ENCODE measurements around the gene CYB5R2.

CYB5R2 gene

DNA sequence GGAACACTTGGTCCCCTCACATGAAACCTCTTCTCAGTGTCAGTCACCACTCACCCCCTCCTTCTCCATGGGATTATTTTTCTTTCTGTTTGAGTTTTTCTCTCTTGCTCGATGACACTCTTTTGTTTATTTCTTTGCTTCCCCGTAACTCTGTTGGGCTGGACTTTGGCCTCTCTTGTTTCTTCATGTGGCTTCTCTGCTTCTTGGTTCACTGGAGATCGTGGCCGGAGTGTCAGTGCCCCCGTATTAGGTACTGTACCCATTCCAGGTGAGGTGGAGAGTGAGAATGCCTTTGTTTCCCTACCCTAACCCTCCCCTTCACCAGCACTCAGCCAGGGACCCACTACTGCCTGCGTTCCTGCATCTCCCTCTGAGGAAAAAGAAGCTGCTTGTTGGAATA is 32.5 kb downstream of the CYB5R2 start:
- ChIA-PET POLR2A (no interaction called here), CTCF (no interaction called here)
- Histone ChIP-seq H3K4me3 (ENCODE audit: control insufficient read depth in 1 of 7, extremely low read depth in 1 of 7, insufficient read depth in 4 of 7, low read depth in 2 of 7, low read length in 6 of 7) (no peak overlapping the region), H3K27ac (ENCODE audit: insufficient read depth in 1 of 2, low read depth in 1 of 2, low read length in 2 of 2, poor library complexity in 1 of 2, severe bottlenecking in 2 of 2) (no peak overlapping the region), H3K4me1 (ENCODE audit: control extremely low read depth in 1 of 4, control insufficient read depth in 4 of 4, insufficient read depth in 4 of 4, low read length in 3 of 4) (no peaks in the 10 kb centered on the region), H3K27me3 (replicated peaks in 2 of 5; ENCODE audit: control insufficient read depth in 4 of 5, insufficient read depth in 5 of 5, low read length in 4 of 5) (peaks cover 0 to 18% (median 6%) of the 10 kb centered on the region in 5 experiments), H3K9me3 (ENCODE audit: control extremely low read depth in 1 of 5, control insufficient read depth in 4 of 5, insufficient read depth in 2 of 5, low read depth in 1 of 5, low read length in 4 of 5) (no peaks in the 10 kb centered on the region), H3K36me3 (ENCODE audit: control insufficient read depth in 4 of 4, insufficient read depth in 4 of 4, low read length in 3 of 4) (peaks cover 0 to 4% (median 0%) of the 10 kb centered on the region in 4 experiments)
- 92% methylated on average over 3 of the region's 6 CpGs for WGBS (ENCODE audit: insufficient coverage)
- DNase-seq, result no peak

GRCh38 chr11:7639643-7640025 is 33.7 kb downstream of the CYB5R2 start:
- Histone ChIP-seq H3K27me3 (replicated peaks in 2 of 5; ENCODE audit: control insufficient read depth in 4 of 5, insufficient read depth in 5 of 5, low read length in 4 of 5) (peaks cover 0 to 15% (median 6%) of the 10 kb centered on the region in 5 experiments), H3K36me3 (ENCODE audit: control insufficient read depth in 4 of 4, insufficient read depth in 4 of 4, low read length in 3 of 4) (peaks cover 0 to 8% (median 0%) of the 10 kb centered on the region in 4 experiments), H3K4me3 (ENCODE audit: control insufficient read depth in 1 of 7, extremely low read depth in 1 of 7, insufficient read depth in 4 of 7, low read depth in 2 of 7, low read length in 6 of 7) (no peak overlapping the region), H3K4me1 (ENCODE audit: control extremely low read depth in 1 of 4, control insufficient read depth in 4 of 4, insufficient read depth in 4 of 4, low read length in 3 of 4) (no peaks in the 10 kb centered on the region), H3K27ac (ENCODE audit: insufficient read depth in 1 of 2, low read depth in 1 of 2, low read length in 2 of 2, poor library complexity in 1 of 2, severe bottlenecking in 2 of 2) (no peak overlapping the region), H3K9me3 (ENCODE audit: control extremely low read depth in 1 of 5, control insufficient read depth in 4 of 5, insufficient read depth in 2 of 5, low read depth in 1 of 5, low read length in 4 of 5) (no peaks in the 10 kb centered on the region)
- DNase-seq, result no peak
- WGBS (ENCODE audit: insufficient coverage), result 100% methylated on average over 3 of the region's 5 CpGs
- ChIA-PET POLR2A (no interaction called here), CTCF (interaction anchor here (1.0 kb wide), 1 partner anchor 18 kb away, joined by 3 read pairs; no protein-coding TSS in a partner anchor)

- H3K4me1 ChIP-seq (ENCODE audit: control extremely low read depth in 1 of 4, control insufficient read depth in 4 of 4, insufficient read depth in 4 of 4, low read length in 3 of 4), result no peaks in the 10 kb centered on the region
- DNase-seq, result no peak
- peaks cover 0 to 8% (median 0%) of the 10 kb centered on the region in 4 experiments for H3K36me3 ChIP-seq (ENCODE audit: control insufficient read depth in 4 of 4, insufficient read depth in 4 of 4, low read length in 3 of 4)
- ChIA-PET POLR2A (no interaction called here), CTCF (interaction anchor here (0.9 to 1.7 kb wide), 4 partner anchors 8 to 18 kb away, joined by 3 read pairs; no protein-coding TSS in a partner anchor)
- peaks cover 0 to 15% (median 6%) of the 10 kb centered on the region in 5 experiments for H3K27me3 ChIP-seq (replicated peaks in 2 of 5; ENCODE audit: control insufficient read depth in 4 of 5, insufficient read depth in 5 of 5, low read length in 4 of 5)
- WGBS (ENCODE audit: insufficient coverage), result 98% methylated on average over 5 of the region's 5 CpGs
- H3K9me3 ChIP-seq (ENCODE audit: control extremely low read depth in 1 of 5, control insufficient read depth in 4 of 5, insufficient read depth in 2 of 5, low read depth in 1 of 5, low read length in 4 of 5), result no peaks in the 10 kb centered on the region
- H3K4me3 ChIP-seq (ENCODE audit: control insufficient read depth in 1 of 7, extremely low read depth in 1 of 7, insufficient read depth in 4 of 7, low read depth in 2 of 7, low read length in 6 of 7), result no peak overlapping the region
- H3K27ac ChIP-seq (ENCODE audit: insufficient read depth in 1 of 2, low read depth in 1 of 2, low read length in 2 of 2, poor library complexity in 1 of 2, severe bottlenecking in 2 of 2), result no peak overlapping the region
Measured at GRCh38 chr11:7638710-7639642, 34.3 kb downstream of the CYB5R2 start.

DNA sequence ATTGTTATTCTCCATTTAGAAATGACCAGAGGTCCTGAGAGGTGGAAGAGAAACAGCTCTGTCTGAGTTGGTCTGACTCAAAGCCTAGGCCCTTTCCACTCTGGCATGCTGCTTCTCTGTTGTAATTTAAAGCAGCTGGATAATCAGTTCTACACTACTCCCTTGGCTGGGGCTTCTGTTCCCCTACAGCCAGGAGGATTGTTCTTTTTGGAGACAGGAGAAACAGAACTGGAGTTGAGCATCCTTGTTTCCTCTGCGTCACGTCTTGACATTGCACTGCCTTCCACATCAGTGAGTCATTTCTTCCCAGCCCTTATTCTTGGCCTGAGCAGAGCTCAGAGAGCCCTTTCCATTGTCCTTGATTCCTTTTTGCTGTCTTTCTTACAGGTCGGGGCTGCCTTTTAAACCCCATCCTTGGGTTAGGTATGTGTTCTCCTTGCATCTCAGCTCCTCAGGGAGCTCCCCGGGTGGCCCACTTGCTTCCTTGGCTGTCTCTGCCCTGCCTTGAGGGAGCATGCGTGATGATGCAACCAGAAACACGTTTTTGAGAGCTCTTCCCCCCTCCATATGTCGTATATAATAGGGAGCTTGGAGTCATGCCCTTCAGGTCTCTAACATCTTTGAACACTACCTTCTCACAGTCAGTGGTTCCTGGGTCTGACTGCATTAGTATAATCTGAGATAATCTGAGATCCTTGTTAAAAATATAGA is 35.7 kb downstream of the CYB5R2 start:
- CTCF ChIA-PET, result interaction anchor here (0.9 to 1.7 kb wide), 2 partner anchors 9 to 10 kb away, joined by 3 read pairs; no protein-coding TSS in a partner anchor

DNA sequence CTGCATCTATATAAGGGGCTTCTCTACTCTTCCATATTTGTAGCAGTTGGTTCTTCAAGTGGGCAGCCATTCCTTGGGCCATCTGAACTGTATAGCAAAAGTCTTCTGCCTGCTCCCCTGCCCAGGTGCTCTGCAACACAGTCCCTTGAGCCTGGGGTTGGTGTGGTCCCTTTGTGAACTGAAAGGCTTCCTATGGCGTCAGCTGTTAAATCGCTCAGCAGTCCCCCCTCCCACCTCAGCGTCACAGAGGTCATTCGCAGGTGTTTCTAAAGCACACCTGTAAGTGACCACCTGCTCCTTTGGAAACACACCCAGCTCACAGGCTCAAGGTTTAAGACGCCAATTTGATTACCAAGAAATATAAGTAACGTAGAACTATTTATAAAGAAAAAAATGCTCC is 37.0 kb downstream of the CYB5R2 start:
- DNase-seq, result no peak
- Histone ChIP-seq H3K9me3 (ENCODE audit: control extremely low read depth in 1 of 5, control insufficient read depth in 4 of 5, insufficient read depth in 2 of 5, low read depth in 1 of 5, low read length in 4 of 5) (no peaks in the 10 kb centered on the region), H3K4me3 (ENCODE audit: control insufficient read depth in 1 of 7, extremely low read depth in 1 of 7, insufficient read depth in 4 of 7, low read depth in 2 of 7, low read length in 6 of 7) (no peak overlapping the region), H3K27ac (ENCODE audit: insufficient read depth in 1 of 2, low read depth in 1 of 2, low read length in 2 of 2, poor library complexity in 1 of 2, severe bottlenecking in 2 of 2) (no peak overlapping the region), H3K4me1 (ENCODE audit: control extremely low read depth in 1 of 4, control insufficient read depth in 4 of 4, insufficient read depth in 4 of 4, low read length in 3 of 4) (no peaks in the 10 kb centered on the region), H3K27me3 (replicated peaks in 2 of 5; ENCODE audit: control insufficient read depth in 4 of 5, insufficient read depth in 5 of 5, low read length in 4 of 5) (peaks cover 0 to 13% (median 5%) of the 10 kb centered on the region in 5 experiments), H3K36me3 (ENCODE audit: control insufficient read depth in 4 of 4, insufficient read depth in 4 of 4, low read length in 3 of 4) (peaks cover 0 to 4% (median 0%) of the 10 kb centered on the region in 4 experiments)
- ChIA-PET CTCF (interaction anchor here (0.9 to 1.4 kb wide), 2 partner anchors 9 to 66 kb away, joined by 3 read pairs; no protein-coding TSS in a partner anchor), POLR2A (no interaction called here)
- 92% methylated on average over 3 of the region's 6 CpGs for WGBS (ENCODE audit: insufficient coverage)

More for the DNA sequence above, 35.7 kb downstream of the CYB5R2 start:
- peaks cover 0 to 8% (median 0%) of the 10 kb centered on the region in 4 experiments for H3K36me3 ChIP-seq (ENCODE audit: control insufficient read depth in 4 of 4, insufficient read depth in 4 of 4, low read length in 3 of 4)
- POLR2A ChIA-PET, result no interaction called here
- H3K4me1 ChIP-seq (ENCODE audit: control extremely low read depth in 1 of 4, control insufficient read depth in 4 of 4, insufficient read depth in 4 of 4, low read length in 3 of 4), result no peaks in the 10 kb centered on the region
- no peak overlapping the region for H3K27ac ChIP-seq (ENCODE audit: insufficient read depth in 1 of 2, low read depth in 1 of 2, low read length in 2 of 2, poor library complexity in 1 of 2, severe bottlenecking in 2 of 2)
- 100% methylated on average over 4 of the region's 7 CpGs for WGBS (ENCODE audit: insufficient coverage)
- DNase-seq, result no peak
- H3K4me3 ChIP-seq (ENCODE audit: control insufficient read depth in 1 of 7, extremely low read depth in 1 of 7, insufficient read depth in 4 of 7, low read depth in 2 of 7, low read length in 6 of 7), result no peak overlapping the region
- H3K27me3 ChIP-seq (replicated peaks in 2 of 5; ENCODE audit: control insufficient read depth in 4 of 5, insufficient read depth in 5 of 5, low read length in 4 of 5), result peaks cover 0 to 15% (median 6%) of the 10 kb centered on the region in 5 experiments
- no peaks in the 10 kb centered on the region for H3K9me3 ChIP-seq (ENCODE audit: control extremely low read depth in 1 of 5, control insufficient read depth in 4 of 5, insufficient read depth in 2 of 5, low read depth in 1 of 5, low read length in 4 of 5)

DNA sequence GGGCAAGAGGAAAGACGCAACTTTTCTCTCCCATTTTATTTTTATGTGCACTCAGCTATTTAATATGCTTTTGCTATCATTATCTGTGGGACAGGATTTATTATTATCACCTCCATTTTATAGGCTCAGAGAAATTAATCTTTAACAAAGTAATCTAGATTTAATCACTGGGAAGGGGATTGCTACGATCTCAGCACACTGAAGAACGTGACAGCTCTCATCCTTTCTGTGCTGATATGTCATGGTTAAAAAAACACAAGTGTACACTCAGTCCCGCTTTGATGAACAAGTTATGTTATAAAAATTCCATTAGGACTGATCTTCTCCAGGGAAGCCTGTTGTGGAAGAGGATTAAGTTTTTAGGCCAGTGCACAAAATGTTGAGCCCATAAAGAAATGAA is 37.6 kb downstream of the CYB5R2 start:
- ChIA-PET POLR2A (no interaction called here), CTCF (interaction anchor here (1.4 kb wide), 1 partner anchor 65 kb away, joined by 3 read pairs; no protein-coding TSS in a partner anchor)
- H3K27me3 ChIP-seq (replicated peaks in 2 of 5; ENCODE audit: control insufficient read depth in 4 of 5, insufficient read depth in 5 of 5, low read length in 4 of 5), result peaks cover 0 to 11% (median 5%) of the 10 kb centered on the region in 5 experiments
- H3K36me3 ChIP-seq (ENCODE audit: control insufficient read depth in 4 of 4, insufficient read depth in 4 of 4, low read length in 3 of 4), result peaks cover 0 to 4% (median 0%) of the 10 kb centered on the region in 4 experiments
- no peak for DNase-seq
- H3K9me3 ChIP-seq (ENCODE audit: control extremely low read depth in 1 of 5, control insufficient read depth in 4 of 5, insufficient read depth in 2 of 5, low read depth in 1 of 5, low read length in 4 of 5), result no peaks in the 10 kb centered on the region
- 100% methylated on average over 1 of the region's 4 CpGs for WGBS (ENCODE audit: insufficient coverage)
- no peaks in the 10 kb centered on the region for H3K4me1 ChIP-seq (ENCODE audit: control extremely low read depth in 1 of 4, control insufficient read depth in 4 of 4, insufficient read depth in 4 of 4, low read length in 3 of 4)
- H3K4me3 ChIP-seq (ENCODE audit: control insufficient read depth in 1 of 7, extremely low read depth in 1 of 7, insufficient read depth in 4 of 7, low read depth in 2 of 7, low read length in 6 of 7), result no peak overlapping the region
- H3K27ac ChIP-seq (ENCODE audit: insufficient read depth in 1 of 2, low read depth in 1 of 2, low read length in 2 of 2, poor library complexity in 1 of 2, severe bottlenecking in 2 of 2), result no peak overlapping the region

Data from common myeloid progenitor, CD34-positive (primary cell).